Spleen (tissue), 7 donors: ENCODE measurements around the gene HCK.

Experiments
- CTCF ChIP-seq, 11 experiments: fragments of 200-600 bp in 7 of 11; fragments of 450-650 bp in 4 of 11; sonication (generic) in 4 of 11; IDR thresholded peaks in 8 of 11; conservative IDR thresholded peaks in 3 of 11; 1 replicate in 7 of 11; 2 replicates in 4 of 11; pipeline versions ENCODE4 v1.4.0 to v1.8.0; 2016 to 2021; ENCODE audit warnings: antibody characterized with exemption in 11 of 11, inconsistent platforms in 4 of 11, mild to moderate bottlenecking in 1 of 11
- POLR2A ChIP-seq, 3 donors: fragments of 450-650 bp; IDR thresholded peaks; one replicate each; pipeline ENCODE4 v1.5.1; 2017; ENCODE audit warnings: antibody characterized with exemption in 3 of 3, mild to moderate bottlenecking in 1 of 3
- POLR2AphosphoS5 ChIP-seq, 3 donors: sonication (generic); formaldehyde crosslinking; IDR thresholded peaks; one replicate each; pipeline ENCODE4 v1.5.1; 2017; ENCODE audit warnings: antibody characterized with exemption in 3 of 3
- donor health status: DM: no; HTN: no; CAD: no; lungs with moderate emphysema.
- donor health status: DM: no; HTN: no; CAD: no.
- donor health status: DM: no; HTN: no; CAD: no.

- TF ChIP-seq CTCF (IDR thresholded peaks at IDR 0.05 in 8 of 11, conservative IDR thresholded peaks at IDR 0.05 in 3 of 11) = no peak
- TF ChIP-seq POLR2AphosphoS5 (IDR thresholded peaks at IDR 0.05) = no peak
- no peak for TF ChIP-seq POLR2A (IDR thresholded peaks at IDR 0.05)
Observed at GRCh38 chr20:32144898-32145662, 93.0 kb downstream of the HCK start.
